MM.1S (cell line): ENCODE results near the gene DALRD3.

ENCODE experiments used
- EZH2 ChIP-seq: fragments of 300-600 bp; sonication (generic); optimal IDR thresholded peaks from 2 replicates; pipeline ENCODE3; 2017; ENCODE audit warnings: low read depth, mild to moderate bottlenecking, antibody characterized with exemption, low read length, mixed read lengths
- TF ChIP-seq, protein P1 (sequence below): fragments of 300-600 bp; sonication (generic); IDR thresholded peaks from 2 replicates; pipeline ENCODE4 v1.5.1; 2016; ENCODE audit warnings: antibody characterized with exemption, low read length, mixed read lengths

DNA sequence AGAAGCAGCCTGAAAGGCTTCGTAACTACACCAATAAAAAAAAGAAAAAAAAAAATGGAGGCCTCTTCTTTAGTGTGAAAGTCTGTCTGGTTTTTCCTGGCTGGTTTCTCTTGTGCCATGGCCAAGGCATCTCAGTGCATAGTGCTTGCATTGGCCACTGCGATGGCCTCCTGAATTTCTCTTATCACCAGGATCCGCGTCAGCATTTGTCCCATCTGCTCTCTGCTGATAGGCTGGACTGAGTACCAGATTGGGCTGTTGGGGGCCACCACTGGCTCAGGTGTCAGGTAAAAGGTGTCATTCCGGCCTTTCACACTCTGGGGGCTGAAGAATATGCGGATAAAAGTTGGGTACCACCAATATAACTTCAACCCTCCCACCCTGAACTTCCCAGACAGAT is 11.9 kb upstream of the DALRD3 start:
- TF ChIP-seq EZH2 = no peak
- TF ChIP-seq, protein P1, sequence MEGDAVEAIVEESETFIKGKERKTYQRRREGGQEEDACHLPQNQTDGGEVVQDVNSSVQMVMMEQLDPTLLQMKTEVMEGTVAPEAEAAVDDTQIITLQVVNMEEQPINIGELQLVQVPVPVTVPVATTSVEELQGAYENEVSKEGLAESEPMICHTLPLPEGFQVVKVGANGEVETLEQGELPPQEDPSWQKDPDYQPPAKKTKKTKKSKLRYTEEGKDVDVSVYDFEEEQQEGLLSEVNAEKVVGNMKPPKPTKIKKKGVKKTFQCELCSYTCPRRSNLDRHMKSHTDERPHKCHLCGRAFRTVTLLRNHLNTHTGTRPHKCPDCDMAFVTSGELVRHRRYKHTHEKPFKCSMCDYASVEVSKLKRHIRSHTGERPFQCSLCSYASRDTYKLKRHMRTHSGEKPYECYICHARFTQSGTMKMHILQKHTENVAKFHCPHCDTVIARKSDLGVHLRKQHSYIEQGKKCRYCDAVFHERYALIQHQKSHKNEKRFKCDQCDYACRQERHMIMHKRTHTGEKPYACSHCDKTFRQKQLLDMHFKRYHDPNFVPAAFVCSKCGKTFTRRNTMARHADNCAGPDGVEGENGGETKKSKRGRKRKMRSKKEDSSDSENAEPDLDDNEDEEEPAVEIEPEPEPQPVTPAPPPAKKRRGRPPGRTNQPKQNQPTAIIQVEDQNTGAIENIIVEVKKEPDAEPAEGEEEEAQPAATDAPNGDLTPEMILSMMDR = no peak
